ENCODE results near the gene CDKAL1.

The CDKAL1 gene

GRCh38 chr6:20838113-20838512 is 303.9 kb downstream of the CDKAL1 start:
- no peak for DNase-seq (ENCODE audit: low read depth in 2 of 2)

- no peak for DNase-seq (ENCODE audit: low read depth in 2 of 2)
Observed at GRCh38 chr6:20839630-20840029, 305.4 kb downstream of the CDKAL1 start.

GRCh38 chr6:20840675-20841074 is 306.4 kb downstream of the CDKAL1 start:
- DNase-seq (ENCODE audit: low read depth in 2 of 2) = no peak

GRCh38 chr6:20841806-20842205 is 307.5 kb downstream of the CDKAL1 start:
- no peak for DNase-seq (ENCODE audit: low read depth in 2 of 2)

GRCh38 chr6:20845592-20845991 is 311.3 kb downstream of the CDKAL1 start:
- DNase-seq (ENCODE audit: low read depth in 2 of 2) = no peak

- no peak for DNase-seq (ENCODE audit: low read depth in 2 of 2)
Observed at GRCh38 chr6:20846602-20847028, 312.4 kb downstream of the CDKAL1 start.

GRCh38 chr6:20847904-20848303 is 313.6 kb downstream of the CDKAL1 start:
- DNase-seq (ENCODE audit: low read depth in 2 of 2) = no peak

GRCh38 chr6:20850686-20851416 is 316.6 kb downstream of the CDKAL1 start:
- DNase-seq (ENCODE audit: low read depth in 2 of 2) = no peak

- DNase-seq (ENCODE audit: low read depth in 2 of 2) = no peak
Observed at GRCh38 chr6:20851795-20852194, 317.5 kb downstream of the CDKAL1 start.

- no peak for DNase-seq (ENCODE audit: low read depth in 2 of 2)
Observed at GRCh38 chr6:20853828-20854227, 319.6 kb downstream of the CDKAL1 start.

GRCh38 chr6:20856681-20857288 is 322.5 kb downstream of the CDKAL1 start:
- DNase-seq (ENCODE audit: low read depth in 2 of 2) = no peak

- no peak for DNase-seq (ENCODE audit: low read depth in 2 of 2)
Observed at GRCh38 chr6:20861481-20861880, 327.2 kb downstream of the CDKAL1 start.

- no peak for DNase-seq (ENCODE audit: low read depth in 2 of 2)
Observed at GRCh38 chr6:20866036-20866435, 331.8 kb downstream of the CDKAL1 start.

- DNase-seq (ENCODE audit: low read depth in 2 of 2) = no peak
Observed at GRCh38 chr6:20866935-20867703, 332.9 kb downstream of the CDKAL1 start.

GRCh38 chr6:20868397-20869096 is 334.3 kb downstream of the CDKAL1 start:
- DNase-seq (ENCODE audit: low read depth in 2 of 2) = no peak

- DNase-seq (ENCODE audit: low read depth in 2 of 2) = no peak
Observed at GRCh38 chr6:20870021-20870420, 335.8 kb downstream of the CDKAL1 start.

- no peak for DNase-seq (ENCODE audit: low read depth in 2 of 2)
Observed at GRCh38 chr6:20870493-20870892, 336.2 kb downstream of the CDKAL1 start.

GRCh38 chr6:20873425-20874190 is 339.4 kb downstream of the CDKAL1 start:
- DNase-seq (ENCODE audit: low read depth in 2 of 2) = no peak

GRCh38 chr6:20875369-20875963 is 341.2 kb downstream of the CDKAL1 start:
- DNase-seq (ENCODE audit: low read depth in 2 of 2) = no peak

GRCh38 chr6:20876036-20876435 is 341.8 kb downstream of the CDKAL1 start:
- no peak for DNase-seq (ENCODE audit: low read depth in 2 of 2)

GRCh38 chr6:20876561-20876960 is 342.3 kb downstream of the CDKAL1 start:
- no peak for DNase-seq (ENCODE audit: low read depth in 2 of 2)

All from stimulated activated CD4-positive, alpha-beta T cell treated with anti-CD3 and anti-CD28 coated beads, Interleukin-4, amount 100 ng/mL, for 48 hours (primary cell).